ENCODE results near the gene DLG5.

DLG5 gene

GRCh38 chr10:77943121-77943901 lies 16.8 kb upstream of the DLG5 start:
- peak; percentile 54 for DNase-seq (ENCODE audit: low read depth)

- no peak for DNase-seq (ENCODE audit: low read depth)
Measured at GRCh38 chr10:77941790-77942189, 15.2 kb upstream of the DLG5 start.

DNA sequence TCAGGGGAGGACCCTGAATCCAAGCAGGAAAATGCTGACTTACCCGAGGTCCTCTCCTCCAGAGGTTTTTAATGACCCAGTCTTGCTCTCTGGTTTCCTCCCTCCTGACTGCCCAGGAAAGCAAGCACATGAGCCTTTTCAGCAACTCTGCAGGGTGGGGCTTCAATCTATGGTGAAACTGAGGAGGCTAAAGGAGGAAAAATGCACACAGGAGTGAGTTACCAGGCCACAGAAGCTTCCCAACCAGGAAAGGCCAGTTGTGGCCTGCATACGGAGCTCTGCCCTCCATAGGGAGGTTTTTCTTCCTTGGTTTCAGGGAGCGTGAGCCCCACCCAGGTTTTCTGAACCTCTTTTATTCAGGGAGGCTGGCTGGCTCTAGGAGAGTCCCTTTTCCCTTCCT lies 14.1 kb upstream of the DLG5 start:
- DNase-seq (ENCODE audit: low read depth), result peak; percentile 31

GRCh38 chr10:77940225-77940624 lies 13.7 kb upstream of the DLG5 start:
- no peak for DNase-seq (ENCODE audit: low read depth)

DNA sequence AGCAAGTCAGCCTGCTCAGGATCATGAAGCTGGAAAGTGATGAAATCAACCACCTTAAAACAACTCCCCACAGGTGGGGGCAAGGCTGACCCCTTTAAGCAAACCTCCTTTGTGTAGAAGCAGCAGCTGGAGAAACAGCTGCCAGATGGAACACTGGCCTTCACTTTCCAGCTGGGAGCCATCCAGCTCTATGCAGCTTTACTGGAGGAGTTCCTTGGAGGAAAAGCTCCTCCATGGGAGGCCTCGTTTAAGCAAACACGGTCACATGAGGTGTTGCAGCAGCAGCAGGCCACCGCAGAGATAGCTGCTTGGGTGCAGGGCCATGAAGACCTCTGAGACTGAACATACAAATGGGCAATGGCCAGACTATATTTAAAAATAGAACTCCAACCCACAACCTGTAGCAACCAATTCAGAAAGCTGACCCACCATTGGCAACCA lies 13.0 kb upstream of the DLG5 start:
- peak; percentile 85 for DNase-seq (ENCODE audit: low read depth)

- DNase-seq (ENCODE audit: low read depth), result no peak
Measured at GRCh38 chr10:77936697-77937567, 10.4 kb upstream of the DLG5 start.

GRCh38 chr10:77932016-77932715 lies 5.6 kb upstream of the DLG5 start:
- DNase-seq (ENCODE audit: low read depth), result no peak

GRCh38 chr10:77927402-77928246 lies 1.1 kb upstream of the DLG5 start:
- DNase-seq (ENCODE audit: low read depth), result no peak

DNA sequence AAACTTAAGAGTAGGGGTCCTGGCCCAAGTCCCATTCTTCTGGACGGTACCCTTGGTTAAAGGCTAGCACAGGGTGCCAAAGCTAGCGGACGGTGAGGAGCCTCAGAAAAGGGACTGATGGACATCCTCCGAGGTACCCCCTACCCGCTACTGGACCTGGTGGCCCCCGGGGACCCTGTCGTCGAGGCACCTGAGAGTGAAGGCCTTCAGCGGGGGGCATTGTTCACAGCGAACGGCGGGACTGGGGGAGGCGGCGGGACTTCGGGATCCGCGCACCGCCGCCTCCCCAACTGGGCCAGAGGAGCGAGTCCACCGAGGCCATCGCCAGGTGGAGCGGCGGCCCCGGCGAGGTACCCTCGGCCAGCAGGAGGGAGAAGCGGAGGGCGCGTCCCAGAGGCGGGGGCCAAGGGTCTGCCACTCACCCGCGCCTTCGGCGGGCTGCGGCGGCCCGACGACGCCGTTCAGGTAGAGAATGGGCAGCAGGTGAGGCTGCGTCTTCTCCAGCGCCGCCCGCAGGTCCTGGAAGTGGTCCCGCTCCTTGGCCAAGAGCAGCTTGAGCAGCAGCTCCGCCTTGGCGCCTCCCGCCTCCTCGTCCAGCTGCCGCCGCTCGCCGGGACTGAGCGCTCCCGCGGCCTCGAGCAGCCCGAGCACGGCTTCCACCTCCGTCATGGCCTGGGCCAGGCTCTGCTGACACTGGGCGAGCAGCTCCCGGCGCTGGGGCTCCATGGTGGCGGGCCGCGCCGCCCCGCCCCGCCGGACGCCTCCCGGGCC lies 575 bp downstream of the DLG5 start:
- DNase-seq (ENCODE audit: low read depth), result no peak

DNA sequence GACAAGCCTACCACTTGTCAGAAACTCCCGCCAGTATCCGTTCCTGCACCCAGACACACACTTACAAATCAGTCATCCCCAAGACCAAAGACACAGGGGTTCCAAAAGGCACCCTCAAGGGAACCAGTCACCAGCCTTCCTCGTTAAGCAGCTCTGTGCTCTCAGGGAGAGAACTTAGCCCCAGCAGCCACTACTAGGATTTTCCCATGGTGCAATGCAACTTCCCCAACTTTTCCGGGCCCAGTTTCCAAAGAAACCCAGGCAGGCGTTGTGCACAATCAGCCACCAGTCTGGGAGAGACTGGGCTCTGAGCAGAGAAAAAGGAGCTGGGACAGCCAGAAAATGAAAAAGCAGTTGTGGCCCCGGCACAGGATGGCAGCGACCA lies 1.2 kb downstream of the DLG5 start:
- peak; percentile 41 for DNase-seq (ENCODE audit: low read depth)

- no peak for DNase-seq (ENCODE audit: low read depth)
Measured at GRCh38 chr10:77922566-77923179, 3.9 kb downstream of the DLG5 start.

GRCh38 chr10:77922055-77922454 lies 4.5 kb downstream of the DLG5 start:
- no peak for DNase-seq (ENCODE audit: low read depth)

DNA sequence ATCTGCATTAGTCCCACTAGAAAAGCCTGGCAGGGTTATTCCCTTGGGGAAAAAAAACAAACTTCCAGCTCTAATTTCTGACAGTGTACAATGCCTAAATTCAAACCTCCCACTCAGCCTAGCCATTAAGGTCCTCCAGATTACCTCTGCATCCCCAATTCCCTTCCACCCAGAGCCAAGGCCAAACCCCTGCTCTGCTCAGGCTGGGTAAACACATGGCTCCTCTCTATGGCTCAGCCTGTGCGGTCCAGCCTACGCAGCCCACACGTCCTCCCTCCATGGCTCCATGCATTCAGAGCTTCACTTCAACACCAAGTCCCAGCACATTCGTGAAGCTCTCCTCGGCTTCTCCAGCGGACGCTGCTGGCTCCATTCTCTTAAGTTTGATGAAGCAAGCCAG lies 5.2 kb downstream of the DLG5 start:
- DNase-seq (ENCODE audit: low read depth), result no peak

- no peak for DNase-seq (ENCODE audit: low read depth)
Measured at GRCh38 chr10:77920495-77920894, 6.1 kb downstream of the DLG5 start.

- DNase-seq (ENCODE audit: low read depth), result no peak
Measured at GRCh38 chr10:77919713-77920108, 6.8 kb downstream of the DLG5 start.

- DNase-seq (ENCODE audit: low read depth), result no peak
Measured at GRCh38 chr10:77915319-77916105, 11.0 kb downstream of the DLG5 start.

GRCh38 chr10:77913090-77913489 lies 13.5 kb downstream of the DLG5 start:
- DNase-seq (ENCODE audit: low read depth), result no peak

DNA sequence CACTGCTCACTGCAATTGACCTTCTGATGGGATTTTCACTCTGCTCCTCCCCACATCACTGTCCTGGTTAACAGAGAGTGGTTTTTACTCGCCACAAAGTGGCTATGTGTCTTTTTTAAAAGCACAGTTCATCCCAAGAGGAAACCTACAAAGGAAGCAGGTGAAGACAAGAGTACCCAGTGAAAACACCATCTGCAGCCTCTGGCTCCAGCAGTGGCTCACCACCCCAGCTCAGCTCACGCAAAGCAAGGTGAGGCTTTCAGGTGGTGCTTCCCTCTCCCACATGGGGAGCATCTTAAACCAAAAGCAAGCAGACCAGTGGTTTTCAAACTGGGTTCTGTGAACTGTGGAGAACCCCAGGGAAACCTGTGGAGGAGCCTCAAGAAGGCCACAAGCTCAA lies 14.0 kb downstream of the DLG5 start:
- DNase-seq (ENCODE audit: low read depth), result no peak

DNA sequence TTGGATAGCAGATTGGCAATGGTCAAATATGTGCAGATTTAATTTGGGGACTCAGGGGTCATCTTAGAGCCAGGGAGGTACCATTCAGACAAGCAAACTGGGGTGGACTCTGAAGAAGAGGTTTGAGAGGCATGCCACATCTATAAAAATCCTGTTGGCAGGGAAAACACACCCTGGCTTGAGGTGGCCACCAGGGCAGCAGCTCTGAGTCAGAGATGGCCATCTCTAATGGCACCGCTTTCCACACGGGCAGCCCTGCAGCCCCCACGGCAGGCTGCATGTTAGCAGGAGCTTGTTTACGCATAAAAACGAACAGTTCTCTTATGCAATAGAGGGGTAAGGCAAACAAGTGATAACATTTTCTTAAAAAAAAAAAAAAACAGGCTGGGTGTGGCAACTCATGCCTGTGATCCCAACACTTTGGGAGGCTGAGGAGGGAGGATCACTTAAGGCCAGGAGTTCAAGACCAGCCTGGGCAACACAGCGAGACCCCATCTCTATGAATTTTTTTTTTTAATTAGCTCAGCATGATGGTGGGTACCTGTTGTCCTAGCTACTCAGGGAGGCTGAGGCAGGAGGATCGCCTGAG lies 14.9 kb downstream of the DLG5 start:
- DNase-seq (ENCODE audit: low read depth), result no peak

Measured in stromal cell of bone marrow (primary cell).